ENCODE data around the gene ACSM4. TPM values are rescaled to one million over a fixed set of nuclear protein-coding genes. Genes with fewer than 3 reads are reported as not detected.

ACSM4 gene
- total and polyA plus RNA-seq, 2 of the 8 experiments (the other 6 are each of a cell fraction or from before 2014, with no cell fraction given): not detected

GRCh38 chr12:7304456-7304855 is 584 bp downstream of the ACSM4 start (continued):
- no peak for TF ChIP-seq SIN3A (conservative IDR thresholded peaks at IDR 0.05 in 1 of 2, IDR thresholded peaks at IDR 0.05 in 1 of 2; ENCODE audit: low read depth in 1 of 2, low read length in 2 of 2)
- no peak for TF ChIP-seq SP2 (IDR thresholded peaks at IDR 0.05; ENCODE audit: low read length)
- TF ChIP-seq SP4 (IDR thresholded peaks at IDR 0.05; ENCODE audit: low read length): no peak

Data from H1 (cell line).